Activated naive CD4-positive, alpha-beta T cell treated with anti-CD3 and anti-CD28 coated beads, Interleukin-2, amount 50 U/mL, for 24 hours (primary cell): ENCODE measurements around the gene TAF6L.
"Not testable (repeated sequence)": the region's sequence is repeated elsewhere in the genome, so short reads cannot be mapped to it uniquely, and the experiment has no call there.

Experiments used
- H3K27ac Mint-ChIP-seq: one replicate; pipeline ENCODE4 v1.8.0; 2021; ENCODE audit warnings: mild to moderate bottlenecking, mixed read lengths
- H3K27me3 Mint-ChIP-seq: one replicate; pipeline ENCODE4 v1.8.0; 2021; ENCODE audit warnings: mixed read lengths
- H3K36me3 Mint-ChIP-seq: one replicate; pipeline ENCODE4 v1.8.0; 2021; ENCODE audit warnings: mixed read lengths
- H3K4me1 Mint-ChIP-seq: one replicate; pipeline ENCODE4 v1.8.0; 2021; ENCODE audit warnings: mixed read lengths
- H3K4me3 Mint-ChIP-seq: one replicate; pipeline ENCODE4 v1.8.0; 2021; ENCODE audit warnings: mild to moderate bottlenecking, mixed read lengths
- H3K9me3 Mint-ChIP-seq: one replicate; pipeline ENCODE4 v1.8.0; 2021; ENCODE audit warnings: mixed read lengths

Gene TAF6L

GRCh38 chr11:62752177-62752785 is 18.9 kb upstream of the TAF6L start:
- Mint-ChIP-seq H3K4me1 (peaks cover 34% of the 10 kb centered on the region), H3K27me3 (no peaks in the 10 kb centered on the region), H3K36me3 (peaks cover 5% of the 10 kb centered on the region), H3K27ac (peak overlapping the region; percentile 62), H3K4me3 (no peak overlapping the region), H3K9me3 (no peaks in the 10 kb centered on the region)

DNA sequence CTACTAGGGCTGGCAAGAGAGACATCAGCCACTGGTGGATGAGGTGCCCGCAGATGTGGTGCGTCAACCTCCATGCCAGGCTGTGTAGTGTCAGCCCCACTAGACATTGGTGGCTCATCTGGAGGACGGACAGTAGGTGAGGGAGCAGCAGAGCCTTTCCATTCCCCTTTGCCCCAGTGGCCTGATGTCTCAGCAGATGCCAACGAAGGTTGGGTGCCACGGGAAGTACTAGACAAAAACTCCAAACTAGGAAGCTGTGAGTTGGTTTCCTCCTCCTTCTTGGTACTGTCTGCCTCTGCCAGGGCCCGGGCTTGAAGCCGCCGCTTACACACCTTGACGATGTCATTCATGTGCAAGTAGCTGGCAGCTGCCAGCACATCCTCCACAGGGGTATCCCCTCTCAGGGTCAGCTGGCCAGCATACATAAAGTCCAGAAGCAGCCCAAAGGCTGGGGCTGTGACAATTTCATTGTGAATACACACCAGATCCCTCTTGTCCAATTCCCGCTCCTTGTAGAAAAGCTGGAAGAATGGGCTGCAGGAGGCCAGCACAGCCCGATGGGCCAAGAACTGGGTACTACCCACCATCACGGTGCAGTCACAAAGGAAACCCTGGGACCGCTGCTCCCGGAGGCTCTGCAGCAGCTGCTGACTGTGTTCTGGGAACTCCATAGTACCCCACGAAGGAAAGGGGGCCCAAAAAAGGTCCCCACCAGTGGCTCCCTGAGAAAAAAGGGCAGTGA is 18.0 kb upstream of the TAF6L start:
- H3K9me3 Mint-ChIP-seq, result no peaks in the 10 kb centered on the region
- H3K27ac Mint-ChIP-seq, result peak overlapping the region; percentile 98
- no peaks in the 10 kb centered on the region for H3K27me3 Mint-ChIP-seq
- peaks cover 31% of the 10 kb centered on the region for H3K4me1 Mint-ChIP-seq
- H3K4me3 Mint-ChIP-seq, result peak overlapping the region; percentile 92
- H3K36me3 Mint-ChIP-seq, result peaks cover 5% of the 10 kb centered on the region

- H3K4me1 Mint-ChIP-seq, result peaks cover 28% of the 10 kb centered on the region
- H3K27ac Mint-ChIP-seq, result peak within 1 kb of the TSS; percentile 98
- H3K9me3 Mint-ChIP-seq, result no peaks in the 10 kb centered on the region
- peak within 1 kb of the TSS; percentile 92 for H3K4me3 Mint-ChIP-seq
- peaks cover 4% of the 10 kb centered on the region for H3K36me3 Mint-ChIP-seq
- H3K27me3 Mint-ChIP-seq, result no peaks in the 10 kb centered on the region
Measured at GRCh38 chr11:62753736-62754603, 17.2 kb upstream of the TAF6L start, which contains the start of gene ZBTB3. Gene ZBTB3 (minus strand): TSS chr11:62754160. CDS start chr11:62753664, 496 bp downstream.

DNA sequence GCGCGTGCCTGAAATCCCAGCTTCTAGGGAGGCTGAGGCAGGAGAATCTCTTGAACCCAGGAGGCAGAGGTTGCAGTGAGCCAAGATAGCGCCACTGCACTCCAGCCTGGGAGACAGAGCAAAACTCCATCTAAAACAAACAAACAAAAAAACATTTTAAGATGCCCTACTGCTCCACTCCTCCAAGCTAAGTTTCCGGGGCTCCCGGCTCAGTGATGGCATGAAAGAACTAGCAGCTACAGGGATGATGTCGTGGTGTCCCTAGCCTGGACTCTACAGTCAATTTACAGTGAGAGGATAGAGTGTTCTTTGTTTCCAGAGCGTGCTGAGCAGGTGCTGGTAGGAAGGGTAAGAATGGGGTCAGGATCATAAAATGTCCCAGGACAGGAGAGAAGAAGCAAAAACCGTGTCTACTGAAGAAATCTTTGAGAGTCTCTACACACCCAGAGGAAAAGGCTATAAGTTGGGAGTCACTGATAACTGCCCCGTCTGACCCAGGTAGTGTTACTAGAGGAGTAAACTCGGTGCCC is 16.0 kb upstream of the TAF6L start:
- no peaks in the 10 kb centered on the region for H3K27me3 Mint-ChIP-seq
- peaks cover 1% of the 10 kb centered on the region for H3K36me3 Mint-ChIP-seq
- H3K27ac Mint-ChIP-seq, result no peak overlapping the region
- H3K9me3 Mint-ChIP-seq, result no peaks in the 10 kb centered on the region
- H3K4me1 Mint-ChIP-seq, result peaks cover 22% of the 10 kb centered on the region
- peak overlapping the region; percentile 33 for H3K4me3 Mint-ChIP-seq

DNA sequence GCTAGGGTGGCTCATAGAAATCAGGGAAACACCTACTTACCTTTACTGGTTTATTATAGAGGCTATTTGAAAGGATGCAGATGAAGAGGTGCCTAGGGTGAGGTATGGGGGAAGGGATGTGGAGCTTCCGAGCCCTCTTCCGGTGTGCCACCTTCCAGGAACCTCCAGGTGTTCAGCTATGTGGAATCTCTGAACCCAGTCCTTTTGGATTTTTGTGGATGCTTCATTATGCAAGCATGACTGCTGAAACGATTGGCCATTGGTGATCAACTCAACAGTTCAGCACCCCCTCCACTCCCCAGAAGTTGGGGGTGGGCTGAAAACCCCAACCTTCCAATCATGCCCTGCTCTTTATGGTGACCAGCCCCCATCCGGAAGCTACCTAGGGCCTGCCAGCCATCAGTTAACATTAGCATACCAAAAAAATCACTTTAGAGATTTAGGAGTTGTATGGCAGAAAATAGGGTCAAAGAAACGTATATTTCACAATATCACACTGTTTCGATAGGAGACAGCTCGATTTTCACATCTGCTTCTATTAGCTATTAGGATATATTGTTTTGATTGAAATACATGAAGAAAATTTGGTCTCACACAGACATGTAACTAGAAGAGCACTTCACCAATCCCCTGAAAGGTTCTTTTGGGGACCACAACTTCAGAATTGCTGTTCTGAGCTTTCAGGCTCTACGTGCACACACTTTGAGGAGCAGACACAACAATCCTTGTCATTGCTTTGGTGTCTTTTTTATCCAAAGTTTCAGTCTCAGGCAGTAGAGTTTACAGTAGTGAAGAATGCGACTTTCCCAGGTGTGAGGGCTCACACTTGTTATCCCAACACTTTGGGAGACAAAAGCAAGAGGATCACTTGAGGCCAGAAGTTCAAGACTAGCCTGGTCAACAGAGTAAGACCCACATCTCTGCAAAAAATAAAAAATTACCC is 13.1 kb upstream of the TAF6L start:
- H3K36me3 Mint-ChIP-seq, result peaks cover 5% of the 10 kb centered on the region
- no peaks in the 10 kb centered on the region for H3K27me3 Mint-ChIP-seq
- H3K4me3 Mint-ChIP-seq, result no peak overlapping the region
- no peaks in the 10 kb centered on the region for H3K9me3 Mint-ChIP-seq
- peaks cover 23% of the 10 kb centered on the region for H3K4me1 Mint-ChIP-seq
- no peak overlapping the region for H3K27ac Mint-ChIP-seq

DNA sequence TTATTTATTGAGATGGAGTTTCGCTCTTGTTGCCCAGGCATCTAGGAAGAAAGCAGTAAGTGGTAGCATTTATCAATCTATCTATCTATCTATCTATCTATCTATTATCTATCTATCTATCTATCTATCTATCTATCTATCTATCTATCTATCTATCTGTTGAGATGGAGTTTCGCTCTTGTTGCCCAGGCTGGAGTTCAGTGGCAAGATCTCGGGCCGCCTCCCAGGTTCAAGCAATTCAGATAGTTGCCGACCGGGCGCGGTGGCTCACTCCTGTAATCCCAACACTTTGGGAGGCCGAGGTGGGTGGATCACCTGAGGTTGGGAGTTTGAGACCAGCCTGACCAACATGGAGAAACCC is 10.3 kb upstream of the TAF6L start:
- Mint-ChIP-seq H3K4me1 (peaks cover 20% of the 10 kb centered on the region), H3K4me3 (peak overlapping the region; percentile 95)
- not testable (repeated sequence) for H3K27ac Mint-ChIP-seq, H3K36me3 Mint-ChIP-seq, H3K9me3 Mint-ChIP-seq, H3K27me3 Mint-ChIP-seq

- peaks cover 27% of the 10 kb centered on the region for H3K4me1 Mint-ChIP-seq
- H3K9me3 Mint-ChIP-seq, result no peaks in the 10 kb centered on the region
- H3K4me3 Mint-ChIP-seq, result peak overlapping the region; percentile 93
- no peaks in the 10 kb centered on the region for H3K36me3 Mint-ChIP-seq
- H3K27me3 Mint-ChIP-seq, result no peaks in the 10 kb centered on the region
- H3K27ac Mint-ChIP-seq, result peak overlapping the region; percentile 95
Measured at GRCh38 chr11:62770778-62771143, 435 bp upstream of the TAF6L start.

DNA sequence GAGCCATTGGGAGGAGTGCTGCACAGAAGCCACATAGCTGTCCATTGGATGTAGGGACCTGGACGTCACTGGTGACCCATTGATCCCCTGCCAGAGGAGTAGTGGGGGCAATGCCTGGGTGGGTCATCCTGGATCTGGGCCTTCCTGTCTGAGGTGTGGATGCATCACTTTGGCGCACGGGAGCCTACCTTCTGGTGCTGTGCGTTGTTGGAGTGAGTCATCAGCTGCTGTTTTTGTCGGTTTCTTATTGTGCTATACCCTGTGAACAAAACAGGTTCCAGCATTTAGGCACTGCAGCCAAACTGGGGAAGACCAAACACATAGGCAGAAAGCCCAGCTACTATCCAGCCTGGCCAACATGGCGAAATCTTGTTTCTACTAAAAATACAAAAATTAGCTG is 3.2 kb downstream of the TAF6L start:
- no peak overlapping the region for H3K4me3 Mint-ChIP-seq
- H3K9me3 Mint-ChIP-seq, result no peaks in the 10 kb centered on the region
- H3K36me3 Mint-ChIP-seq, result no peaks in the 10 kb centered on the region
- H3K27me3 Mint-ChIP-seq, result no peaks in the 10 kb centered on the region
- no peak overlapping the region for H3K27ac Mint-ChIP-seq
- H3K4me1 Mint-ChIP-seq, result peaks cover 33% of the 10 kb centered on the region

GRCh38 chr11:62775646-62776045 is 4.5 kb downstream of the TAF6L start:
- H3K27ac Mint-ChIP-seq, result no peak overlapping the region
- no peaks in the 10 kb centered on the region for H3K27me3 Mint-ChIP-seq
- H3K4me1 Mint-ChIP-seq, result peaks cover 23% of the 10 kb centered on the region
- no peaks in the 10 kb centered on the region for H3K9me3 Mint-ChIP-seq
- H3K4me3 Mint-ChIP-seq, result no peak overlapping the region
- H3K36me3 Mint-ChIP-seq, result no peaks in the 10 kb centered on the region

- Mint-ChIP-seq H3K27ac (peak overlapping the region; percentile 83), H3K4me1 (peaks cover 11% of the 10 kb centered on the region), H3K9me3 (no peaks in the 10 kb centered on the region), H3K36me3 (no peaks in the 10 kb centered on the region), H3K27me3 (no peaks in the 10 kb centered on the region), H3K4me3 (no peak overlapping the region)
Measured at GRCh38 chr11:62777389-62777788, 6.2 kb downstream of the TAF6L start.

DNA sequence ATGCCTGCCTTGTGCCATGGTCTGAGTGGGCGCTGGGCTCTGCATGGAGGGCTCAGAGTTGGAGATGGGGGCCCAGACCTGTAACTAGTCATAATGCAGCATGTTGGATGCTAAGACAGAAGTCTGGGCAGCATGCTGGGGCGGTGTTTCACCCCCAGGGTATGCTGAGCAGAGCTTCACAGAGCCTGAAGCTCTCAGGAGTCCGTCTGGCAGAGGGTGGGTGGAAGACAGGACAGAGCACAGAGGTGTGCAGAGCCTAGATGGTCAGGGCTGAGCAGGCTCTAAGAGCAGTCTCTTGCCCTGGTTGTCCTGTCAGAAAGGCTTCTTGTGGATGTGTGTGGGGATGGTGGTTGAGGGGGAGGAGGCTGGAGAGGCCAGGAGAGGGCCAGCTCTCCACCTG is 7.2 kb downstream of the TAF6L start:
- Mint-ChIP-seq H3K27ac (no peak overlapping the region), H3K9me3 (no peaks in the 10 kb centered on the region), H3K36me3 (no peaks in the 10 kb centered on the region), H3K27me3 (no peaks in the 10 kb centered on the region), H3K4me1 (peaks cover 10% of the 10 kb centered on the region), H3K4me3 (no peak overlapping the region)

DNA sequence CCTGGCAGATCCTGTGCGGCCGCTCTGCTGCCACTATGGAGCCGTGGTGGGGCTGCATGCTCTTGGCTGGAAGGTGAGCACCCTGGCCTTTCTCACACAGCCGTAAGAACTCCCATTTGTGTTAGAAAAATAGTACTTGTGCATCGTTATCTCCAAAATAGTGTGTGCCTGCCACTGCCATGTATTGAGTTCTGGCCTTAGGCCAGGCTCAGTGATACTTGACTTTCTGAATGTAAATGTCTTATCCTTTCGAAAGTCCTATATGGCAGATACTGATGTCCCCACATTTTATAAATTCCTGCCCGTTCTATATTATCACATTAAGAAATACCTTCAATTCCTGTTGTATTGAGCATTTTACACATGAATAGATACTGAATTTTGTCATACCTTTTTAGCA is 11.6 kb downstream of the TAF6L start:
- Mint-ChIP-seq H3K27ac (no peak overlapping the region), H3K4me1 (peaks cover 12% of the 10 kb centered on the region), H3K36me3 (no peaks in the 10 kb centered on the region), H3K4me3 (no peak overlapping the region), H3K27me3 (no peaks in the 10 kb centered on the region), H3K9me3 (no peaks in the 10 kb centered on the region)

DNA sequence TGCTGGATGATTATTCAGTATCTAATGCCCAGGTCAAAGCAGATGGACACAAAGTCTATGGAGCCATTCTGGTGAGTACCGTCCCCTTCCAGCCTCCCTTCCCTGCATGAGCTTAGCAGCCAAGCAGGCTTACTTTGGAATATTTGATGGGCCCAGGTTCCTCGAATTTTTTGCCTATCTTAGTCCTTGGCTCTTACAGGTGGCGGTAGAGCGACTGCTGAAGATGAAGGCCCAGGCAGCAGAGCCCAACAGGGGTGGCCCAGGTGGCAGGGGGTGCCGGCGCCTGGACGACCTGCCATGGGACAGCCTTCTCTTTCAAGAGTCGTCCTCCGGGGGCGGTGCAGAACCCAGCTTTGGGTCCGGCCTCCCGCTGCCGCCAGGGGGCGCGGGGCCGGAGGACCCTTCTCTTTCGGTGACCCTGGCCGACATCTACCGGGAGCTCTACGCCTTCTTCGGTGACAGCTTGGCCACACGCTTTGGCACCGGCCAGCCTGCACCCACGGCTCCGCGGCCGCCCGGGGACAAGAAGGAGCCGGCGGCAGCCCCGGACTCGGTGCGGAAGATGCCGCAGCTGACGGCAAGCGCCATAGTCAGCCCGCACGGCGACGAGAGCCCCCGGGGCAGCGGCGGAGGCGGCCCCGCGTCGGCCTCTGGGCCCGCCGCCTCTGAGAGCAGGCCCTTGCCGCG is 15.3 kb downstream of the TAF6L start:
- H3K27me3 Mint-ChIP-seq, result no peaks in the 10 kb centered on the region
- H3K4me3 Mint-ChIP-seq, result peak overlapping the region; percentile 89
- H3K27ac Mint-ChIP-seq, result peak overlapping the region; percentile 90
- peaks cover 40% of the 10 kb centered on the region for H3K4me1 Mint-ChIP-seq
- H3K36me3 Mint-ChIP-seq, result peaks cover 4% of the 10 kb centered on the region
- H3K9me3 Mint-ChIP-seq, result no peaks in the 10 kb centered on the region

- H3K4me3 Mint-ChIP-seq, result peak within 1 kb of the TSS; percentile 95
- H3K27ac Mint-ChIP-seq, result peak within 1 kb of the TSS; percentile 91
- H3K27me3 Mint-ChIP-seq, result no peaks in the 10 kb centered on the region
- no peaks in the 10 kb centered on the region for H3K9me3 Mint-ChIP-seq
- H3K4me1 Mint-ChIP-seq, result peaks cover 43% of the 10 kb centered on the region
- H3K36me3 Mint-ChIP-seq, result peaks cover 7% of the 10 kb centered on the region
Measured at GRCh38 chr11:62787005-62787759, 16.0 kb downstream of the TAF6L start, which contains the start of gene TMEM179B. Gene TMEM179B (plus strand): TSS chr11:62787402. CDS start chr11:62787432, 30 bp downstream.
